Sigmoid colon (tissue), 4 donors: Measurements from ENCODE around the gene EPHA10.

Source experiments
- CTCF ChIP-seq, 4 experiments: fragments of 450-650 bp in 3 of 4; fragments of 200-600 bp in 1 of 4; IDR thresholded peaks; one replicate each; pipeline ENCODE4 v1.5.1; 2016 to 2019; ENCODE audit warnings: antibody characterized with exemption in 4 of 4, mild to moderate bottlenecking in 3 of 4, moderate library complexity in 2 of 4
- POLR2A ChIP-seq, 2 donors: fragments of 450-650 bp; IDR thresholded peaks; one replicate each; pipeline ENCODE4 v1.6.1; 2016; ENCODE audit warnings: antibody characterized with exemption in 2 of 2, mild to moderate bottlenecking in 2 of 2, moderate library complexity in 2 of 2
- POLR2AphosphoS5 ChIP-seq, 4 donors: sonication (generic); formaldehyde crosslinking; IDR thresholded peaks; one replicate each; pipeline ENCODE4 v1.6.1; 2017; ENCODE audit warnings: antibody characterized with exemption in 4 of 4

GRCh38 chr1:37726751-37727585 lies 38.0 kb downstream of the EPHA10 start:
- no peak for TF ChIP-seq POLR2AphosphoS5 (IDR thresholded peaks at IDR 0.05)
- no peak for TF ChIP-seq POLR2A (IDR thresholded peaks at IDR 0.05)
- no peak for TF ChIP-seq CTCF (IDR thresholded peaks at IDR 0.05)
